Neural progenitor cell (in vitro differentiated cells): ENCODE results near the gene NAPSA. TPM values are rescaled to one million over a fixed set of nuclear protein-coding genes. Genes with fewer than 3 reads are reported as not detected.
A peak's percentile ranks its signal among the peaks of the same experiment; 100 is the strongest.

Experiments
- DNase-seq: peaks from one replicate; pipeline ENCODE4 v3.0.0-alpha.2; 2016; ENCODE audit warnings: low spot score
- H2AFZ ChIP-seq: fragments of 200-600 bp; sonication (generic); replicated peaks from 2 replicates; pipeline ENCODE4 v1.6.1; 2016; ENCODE audit warnings: antibody characterized with exemption
- H3F3A ChIP-seq: fragments of 200-600 bp; sonication (generic); 2 replicates; pipeline ENCODE4 v1.6.1; 2016; ENCODE audit warnings: antibody characterized with exemption, low read depth
- H3K27ac ChIP-seq: fragments of 200-600 bp; sonication (generic); 2 replicates; pipeline ENCODE4 v1.5.1; 2016; ENCODE audit warnings: mild to moderate bottlenecking
- H3K27me3 ChIP-seq: fragments of 200-600 bp; sonication (generic); 2 replicates; pipeline ENCODE4 v1.6.1; 2016; ENCODE audit warnings: mild to moderate bottlenecking, moderate library complexity
- H3K36me3 ChIP-seq: fragments of 200-600 bp; sonication (generic); 2 replicates; pipeline ENCODE4 v1.5.1; 2016
- H3K4me1 ChIP-seq: fragments of 200-600 bp; sonication (generic); 2 replicates; pipeline ENCODE4 v1.6.1; 2016; ENCODE audit warnings: mixed run types
- H3K4me2 ChIP-seq: fragments of 200-600 bp; sonication (generic); 2 replicates; pipeline ENCODE4 v1.6.1; 2016
- H3K4me3 ChIP-seq: fragments of 200-600 bp; sonication (generic); 2 replicates; pipeline ENCODE4 v1.5.1; 2016
- H3K79me2 ChIP-seq: fragments of 200-600 bp; sonication (generic); 2 replicates; pipeline ENCODE4 v1.6.1; 2016; ENCODE audit warnings: low read depth
- H3K9ac ChIP-seq: fragments of 200-600 bp; sonication (generic); 2 replicates; pipeline ENCODE4 v1.6.1; 2016
- H3K9me3 ChIP-seq: fragments of 200-600 bp; sonication (generic); 2 replicates; pipeline ENCODE4 v1.5.1; 2016; ENCODE audit warnings: low read depth
- H4K20me1 ChIP-seq: fragments of 200-600 bp; sonication (generic); 2 replicates; pipeline ENCODE4 v1.6.1; 2016; ENCODE audit warnings: low read depth
- H3K27ac Mint-ChIP-seq: 3 replicates; pipeline ENCODE4 v1.8.0; 2021; ENCODE audit warnings: mixed read lengths
- H3K27me3 Mint-ChIP-seq: 2 replicates; pipeline ENCODE4 v1.8.0; 2022; ENCODE audit warnings: low read depth, mild to moderate bottlenecking, inconsistent platforms, moderate library complexity, mixed read lengths; ENCODE audit not compliant: insufficient read depth
- H3K36me3 Mint-ChIP-seq: 3 replicates; pipeline ENCODE4 v1.8.0; 2021; ENCODE audit warnings: mixed read lengths
- H3K4me1 Mint-ChIP-seq: 3 replicates; pipeline ENCODE4 v1.8.0; 2021; ENCODE audit warnings: mixed read lengths
- H3K4me3 Mint-ChIP-seq: 3 replicates; pipeline ENCODE4 v1.8.0; 2021; ENCODE audit warnings: mild to moderate bottlenecking, moderate library complexity, mixed read lengths
- H3K9me3 Mint-ChIP-seq: 3 replicates; pipeline ENCODE4 v1.8.0; 2020; ENCODE audit warnings: mixed read lengths
- EZH2 ChIP-seq: fragments of 200-600 bp; sonication (generic); IDR thresholded peaks from 2 replicates; pipeline ENCODE4 v1.6.1; 2017; ENCODE audit warnings: antibody characterized with exemption, mild to moderate bottlenecking, moderate library complexity
- EZH2phosphoT487 ChIP-seq: fragments of 200-600 bp; sonication (generic); IDR thresholded peaks from 2 replicates; pipeline ENCODE4 v1.6.1; 2017; ENCODE audit warnings: antibody characterized with exemption
- total RNA-seq: library from RNA; depleted of rRNA; stranded (reverse); fragments of >200 nt; gene quantifications from 2 replicates; pipeline ENCODE4 v1.2.3, GENCODE V29; 2015; ENCODE audit warnings: low replicate concordance
- TF ChIP-seq, protein P1 (sequence below): fragments of 200-600 bp; sonication (generic); IDR thresholded peaks from 2 replicates; pipeline ENCODE4 v1.5.1; 2017; ENCODE audit warnings: antibody characterized with exemption, mild to moderate bottlenecking

Gene NAPSA
- total RNA-seq, 1 donor from 2014 or later = 0.11 TPM

DNA sequence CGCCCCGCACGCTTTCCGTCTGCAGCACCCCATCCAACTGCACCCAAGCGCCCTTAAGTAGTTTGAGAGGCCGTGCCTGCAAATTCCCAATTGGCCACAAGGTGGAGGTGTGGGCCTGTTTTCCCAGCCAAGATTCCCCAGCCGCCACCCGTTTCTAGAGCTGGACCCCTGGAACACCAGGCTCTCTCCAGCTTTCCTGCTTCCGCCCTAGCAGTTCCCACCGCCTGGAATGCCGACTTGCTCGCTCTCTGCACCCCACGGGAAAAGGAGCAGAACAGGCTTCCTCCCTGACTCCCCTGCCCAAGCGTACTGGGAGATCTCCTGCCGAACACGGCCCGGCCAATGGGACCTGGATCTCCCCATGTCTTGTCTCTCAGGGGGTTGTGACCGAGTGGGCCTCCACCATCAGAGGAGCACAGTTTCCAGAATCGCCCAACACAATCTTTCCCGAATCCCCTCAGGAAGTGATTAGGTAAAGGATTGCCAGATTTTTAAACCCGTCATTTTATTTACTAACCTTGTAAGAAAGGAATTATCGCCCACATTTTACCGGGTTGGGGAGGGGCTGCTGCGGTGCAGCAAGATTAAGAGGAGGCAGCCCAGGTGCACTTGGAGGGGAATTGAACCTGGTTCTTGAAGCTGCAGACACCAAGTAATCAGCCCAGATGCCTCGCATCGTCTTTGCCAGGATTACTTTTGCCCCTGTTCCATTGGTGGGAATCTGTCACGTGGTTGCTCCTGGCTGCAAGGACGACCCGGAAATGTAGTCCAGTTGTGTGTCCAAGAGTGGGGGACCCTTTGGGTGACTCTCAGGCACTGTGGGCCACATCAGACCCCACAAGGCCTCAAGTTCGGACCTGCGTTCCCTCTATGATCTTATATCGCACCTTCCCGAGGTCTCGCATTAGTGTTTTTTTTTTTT, 3.5 kb upstream of the NAPSA start:
- Histone ChIP-seq H3K79me2 (no peaks in the 10 kb centered on the region), H4K20me1 (no peaks in the 10 kb centered on the region), H3K27ac (no peak overlapping the region), H3K4me2 (peak overlapping the region; percentile 80), H3K4me1 (peaks cover 5% of the 10 kb centered on the region), H3K9me3 (no peaks in the 10 kb centered on the region), H3K27me3 (no peaks in the 10 kb centered on the region), H3F3A (peaks cover 4% of the 10 kb centered on the region), H2AFZ (peak overlapping the region; percentile 75), H3K4me3 (peak overlapping the region; percentile 52), H3K9ac (peak overlapping the region; percentile 23), H3K36me3 (no peaks in the 10 kb centered on the region)
- Mint-ChIP-seq H3K27me3 (peaks cover 4% of the 10 kb centered on the region), H3K4me1 (peaks cover 13% of the 10 kb centered on the region), H3K4me3 (peak overlapping the region; percentile 90), H3K27ac (peak overlapping the region; percentile 93), H3K9me3 (no peaks in the 10 kb centered on the region), H3K36me3 (no peaks in the 10 kb centered on the region)
- peak; percentile 88 for DNase-seq
- TF ChIP-seq EZH2 (no peak), EZH2phosphoT487 (no peak)
- TF ChIP-seq, protein P1, sequence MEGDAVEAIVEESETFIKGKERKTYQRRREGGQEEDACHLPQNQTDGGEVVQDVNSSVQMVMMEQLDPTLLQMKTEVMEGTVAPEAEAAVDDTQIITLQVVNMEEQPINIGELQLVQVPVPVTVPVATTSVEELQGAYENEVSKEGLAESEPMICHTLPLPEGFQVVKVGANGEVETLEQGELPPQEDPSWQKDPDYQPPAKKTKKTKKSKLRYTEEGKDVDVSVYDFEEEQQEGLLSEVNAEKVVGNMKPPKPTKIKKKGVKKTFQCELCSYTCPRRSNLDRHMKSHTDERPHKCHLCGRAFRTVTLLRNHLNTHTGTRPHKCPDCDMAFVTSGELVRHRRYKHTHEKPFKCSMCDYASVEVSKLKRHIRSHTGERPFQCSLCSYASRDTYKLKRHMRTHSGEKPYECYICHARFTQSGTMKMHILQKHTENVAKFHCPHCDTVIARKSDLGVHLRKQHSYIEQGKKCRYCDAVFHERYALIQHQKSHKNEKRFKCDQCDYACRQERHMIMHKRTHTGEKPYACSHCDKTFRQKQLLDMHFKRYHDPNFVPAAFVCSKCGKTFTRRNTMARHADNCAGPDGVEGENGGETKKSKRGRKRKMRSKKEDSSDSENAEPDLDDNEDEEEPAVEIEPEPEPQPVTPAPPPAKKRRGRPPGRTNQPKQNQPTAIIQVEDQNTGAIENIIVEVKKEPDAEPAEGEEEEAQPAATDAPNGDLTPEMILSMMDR = peak; percentile 89

DNA sequence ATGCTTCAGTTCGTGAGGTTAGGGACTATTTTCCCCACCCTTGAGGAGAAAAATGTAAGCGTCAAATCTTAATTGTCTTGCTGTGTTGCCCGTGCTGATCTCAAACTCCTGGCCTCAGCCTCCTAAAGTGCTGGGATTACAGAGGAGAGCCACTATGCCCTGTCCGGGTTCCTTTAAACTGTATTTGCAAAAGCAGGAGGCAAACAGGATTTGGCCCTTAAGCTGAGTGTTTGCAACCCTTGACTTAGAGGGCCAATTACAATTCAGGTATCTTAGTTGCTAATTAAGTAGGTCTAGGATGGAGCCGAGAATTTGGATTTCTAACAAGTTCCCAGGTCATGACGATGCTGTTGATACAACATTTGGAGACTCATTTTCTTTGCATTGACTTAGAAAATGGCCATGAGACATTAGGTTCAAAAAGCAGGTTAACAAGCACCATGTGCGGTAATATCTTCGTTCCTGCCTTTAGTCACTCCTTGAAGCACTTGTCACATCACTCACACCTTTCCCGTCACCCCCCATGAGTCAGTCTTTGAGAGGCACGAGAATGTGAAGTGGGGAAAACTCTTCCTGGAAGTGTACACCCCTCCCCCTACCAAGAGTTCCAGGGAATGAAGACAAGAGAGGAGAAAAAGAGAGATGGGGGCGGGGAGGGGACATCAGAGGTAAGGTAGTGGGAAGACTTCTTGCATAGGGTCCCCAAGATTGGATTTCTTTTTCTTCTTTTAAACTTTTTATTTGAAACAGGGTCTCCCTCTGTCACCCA, 2.6 kb downstream of the NAPSA start:
- Mint-ChIP-seq H3K27me3 (peaks cover 4% of the 10 kb centered on the region), H3K9me3 (peaks cover 2% of the 10 kb centered on the region), H3K36me3 (peaks cover 9% of the 10 kb centered on the region), H3K4me3 (no peak overlapping the region), H3K4me1 (peaks cover 9% of the 10 kb centered on the region), H3K27ac (no peak overlapping the region)
- Histone ChIP-seq H3K4me1 (peaks cover 3% of the 10 kb centered on the region), H3K79me2 (no peaks in the 10 kb centered on the region), H3K27me3 (no peaks in the 10 kb centered on the region), H3F3A (no peaks in the 10 kb centered on the region), H3K4me3 (no peak overlapping the region), H3K36me3 (no peaks in the 10 kb centered on the region), H3K9ac (no peak overlapping the region), H3K9me3 (no peaks in the 10 kb centered on the region), H3K27ac (no peak overlapping the region), H2AFZ (no peak overlapping the region), H4K20me1 (no peaks in the 10 kb centered on the region), H3K4me2 (no peak overlapping the region)
- no peak for DNase-seq
- no peak for TF ChIP-seq EZH2
- TF ChIP-seq, protein P1 = no peak

GRCh38 chr19:50362030-50362412, 3.4 kb downstream of the NAPSA start:
- H3K4me2 ChIP-seq = no peak overlapping the region
- no peak overlapping the region for H3K4me3 Mint-ChIP-seq
- H3K4me1 ChIP-seq = peaks cover 3% of the 10 kb centered on the region
- DNase-seq = no peak
- H3K36me3 ChIP-seq = no peaks in the 10 kb centered on the region
- no peaks in the 10 kb centered on the region for H3K27me3 ChIP-seq
- H3K9me3 ChIP-seq = no peaks in the 10 kb centered on the region
- H4K20me1 ChIP-seq = peaks cover 3% of the 10 kb centered on the region
- H3K79me2 ChIP-seq = no peaks in the 10 kb centered on the region
- H3F3A ChIP-seq = no peaks in the 10 kb centered on the region
- peaks cover 4% of the 10 kb centered on the region for H3K27me3 Mint-ChIP-seq
- peaks cover 2% of the 10 kb centered on the region for H3K9me3 Mint-ChIP-seq
- peaks cover 9% of the 10 kb centered on the region for H3K36me3 Mint-ChIP-seq
- TF ChIP-seq, protein P1 = no peak
- TF ChIP-seq EZH2 (no peak), EZH2phosphoT487 (no peak)
- no peak overlapping the region for H3K27ac ChIP-seq
- no peak overlapping the region for H3K27ac Mint-ChIP-seq
- H3K4me1 Mint-ChIP-seq = peaks cover 9% of the 10 kb centered on the region
- no peak overlapping the region for H3K4me3 ChIP-seq
- no peak overlapping the region for H2AFZ ChIP-seq
- no peak overlapping the region for H3K9ac ChIP-seq
